Dedifferentiated amniotic fluid mesenchymal stem cell (primary cell): ENCODE results near the gene AGAP1.
"Not testable (repeated sequence)": the region's sequence is repeated elsewhere in the genome, so short reads cannot be mapped to it uniquely, and the experiment has no call there.

Experiments used
- DNase-seq: peaks from one replicate; pipeline ENCODE4 v3.0.0-alpha.2; 2016; ENCODE audit errors: extremely low spot score

The AGAP1 gene

GRCh38 chr2:236063994-236064393, 570.2 kb downstream of the AGAP1 start:
- no peak for DNase-seq

- DNase-seq, result no peak
Measured at GRCh38 chr2:236065314-236066160, 571.7 kb downstream of the AGAP1 start.

GRCh38 chr2:236070236-236070635, 576.4 kb downstream of the AGAP1 start:
- no peak for DNase-seq

GRCh38 chr2:236073246-236073645, 579.4 kb downstream of the AGAP1 start:
- no peak for DNase-seq

- no peak for DNase-seq
Measured at GRCh38 chr2:236073867-236074655, 580.2 kb downstream of the AGAP1 start.

- no peak for DNase-seq
Measured at GRCh38 chr2:236075802-236076201, 582.0 kb downstream of the AGAP1 start.

- peak; percentile 47 for DNase-seq
Measured at GRCh38 chr2:236078297-236079255, 584.7 kb downstream of the AGAP1 start.

- no peak for DNase-seq
Measured at GRCh38 chr2:236080412-236080811, 586.6 kb downstream of the AGAP1 start.

GRCh38 chr2:236081171-236081570, 587.3 kb downstream of the AGAP1 start:
- DNase-seq, result no peak

- no peak for DNase-seq
Measured at GRCh38 chr2:236082061-236082460, 588.2 kb downstream of the AGAP1 start.

GRCh38 chr2:236083934-236084333, 590.1 kb downstream of the AGAP1 start:
- DNase-seq, result no peak

GRCh38 chr2:236085211-236085610, 591.4 kb downstream of the AGAP1 start:
- no peak for DNase-seq

GRCh38 chr2:236085647-236086046, 591.8 kb downstream of the AGAP1 start:
- no peak for DNase-seq

- no peak for DNase-seq
Measured at GRCh38 chr2:236086403-236086970, 592.6 kb downstream of the AGAP1 start.

- DNase-seq, result no peak
Measured at GRCh38 chr2:236086971-236087465, 593.2 kb downstream of the AGAP1 start.

- no peak for DNase-seq
Measured at GRCh38 chr2:236088368-236089057, 594.7 kb downstream of the AGAP1 start.

- no peak for DNase-seq
Measured at GRCh38 chr2:236089271-236090026, 595.6 kb downstream of the AGAP1 start.

- no peak for DNase-seq
Measured at GRCh38 chr2:236090027-236090382, 596.2 kb downstream of the AGAP1 start.

- DNase-seq, result not testable (repeated sequence)
Measured at GRCh38 chr2:236090826-236091225, 597.0 kb downstream of the AGAP1 start.

GRCh38 chr2:236092714-236093113, 598.9 kb downstream of the AGAP1 start:
- no peak for DNase-seq
